Lung microvascular endothelial cell (primary cell): ENCODE data around the gene PIP5K1C. TPM values are rescaled to one million over a fixed set of nuclear protein-coding genes. Genes with fewer than 3 reads are reported as not detected.
"Not testable (repeated sequence)": the region's sequence is repeated elsewhere in the genome, so short reads cannot be mapped to it uniquely, and the experiment has no call there.

ENCODE experiments used
- DNase-seq, 2 donors: peaks; one replicate each; pipeline versions ENCODE4 v3.0.0 to v3.0.0-alpha.2; 2010; ENCODE audit warnings: low read depth in 2 of 2
- total RNA-seq: library from RNA; depleted of rRNA; stranded (reverse); fragments of >200 nt; gene quantifications from 2 replicates; pipeline ENCODE4 v1.2.1, GENCODE V29; 2014

The PIP5K1C gene
- total RNA-seq, 1 donor from 2014 or later: 28.0 TPM

DNA sequence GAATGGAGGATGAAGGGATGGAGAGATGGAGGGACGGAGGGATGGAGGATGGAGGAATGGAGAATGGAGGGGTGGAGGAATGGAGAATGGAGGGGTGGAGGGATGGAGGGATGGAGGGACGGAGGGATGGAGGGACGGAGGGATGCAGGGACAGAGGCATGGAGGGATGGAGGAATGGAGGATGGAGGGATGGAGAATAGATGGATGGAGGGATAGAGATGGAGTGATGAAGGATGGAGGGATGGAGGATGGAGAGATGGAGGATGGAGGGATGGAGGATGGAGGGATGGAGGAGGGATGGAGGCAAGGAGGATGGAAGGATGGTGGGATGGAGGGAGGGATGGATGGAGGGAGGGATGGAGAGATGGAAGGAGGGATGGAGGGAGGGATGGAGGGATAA, 22.1 kb downstream of the PIP5K1C start:
- DNase-seq: no peak

- no peak for DNase-seq
Observed at GRCh38 chr19:3674784-3675543, 25.3 kb downstream of the PIP5K1C start.

GRCh38 chr19:3673506-3674439, 26.5 kb downstream of the PIP5K1C start:
- no peak for DNase-seq

DNA sequence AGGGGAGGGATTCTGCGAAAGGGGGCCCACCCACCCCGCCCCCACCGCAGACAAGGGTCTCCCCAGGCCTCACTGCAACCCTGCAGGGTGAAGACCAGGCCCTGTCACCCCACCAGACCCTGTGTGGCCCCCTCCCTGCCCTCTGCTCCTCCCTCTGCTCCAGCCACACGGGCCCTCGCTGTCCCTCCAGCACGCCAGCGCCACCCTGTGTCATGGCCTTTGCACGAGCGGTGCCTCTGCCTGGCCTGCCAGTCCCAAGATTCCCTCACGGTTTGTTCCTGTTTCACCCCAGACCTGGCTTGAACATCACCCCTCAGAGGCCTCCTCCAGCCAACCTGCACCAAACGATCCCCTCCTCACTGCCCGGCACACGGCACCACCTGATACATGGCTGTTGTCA, 27.3 kb downstream of the PIP5K1C start:
- peak in 1 of 2 donors; percentile 27 for DNase-seq

GRCh38 chr19:3672575-3672948, 27.7 kb downstream of the PIP5K1C start:
- DNase-seq: no peak

- peak; percentile 66 to 80 for DNase-seq
Observed at GRCh38 chr19:3671680-3672574, 28.3 kb downstream of the PIP5K1C start.

GRCh38 chr19:3670796-3671679, 29.2 kb downstream of the PIP5K1C start:
- DNase-seq: peak; percentile 90 to 96

GRCh38 chr19:3669947-3670795, 30.1 kb downstream of the PIP5K1C start:
- DNase-seq: peak; percentile 56 to 93

GRCh38 chr19:3669082-3669946, 31.0 kb downstream of the PIP5K1C start:
- no peak for DNase-seq

DNA sequence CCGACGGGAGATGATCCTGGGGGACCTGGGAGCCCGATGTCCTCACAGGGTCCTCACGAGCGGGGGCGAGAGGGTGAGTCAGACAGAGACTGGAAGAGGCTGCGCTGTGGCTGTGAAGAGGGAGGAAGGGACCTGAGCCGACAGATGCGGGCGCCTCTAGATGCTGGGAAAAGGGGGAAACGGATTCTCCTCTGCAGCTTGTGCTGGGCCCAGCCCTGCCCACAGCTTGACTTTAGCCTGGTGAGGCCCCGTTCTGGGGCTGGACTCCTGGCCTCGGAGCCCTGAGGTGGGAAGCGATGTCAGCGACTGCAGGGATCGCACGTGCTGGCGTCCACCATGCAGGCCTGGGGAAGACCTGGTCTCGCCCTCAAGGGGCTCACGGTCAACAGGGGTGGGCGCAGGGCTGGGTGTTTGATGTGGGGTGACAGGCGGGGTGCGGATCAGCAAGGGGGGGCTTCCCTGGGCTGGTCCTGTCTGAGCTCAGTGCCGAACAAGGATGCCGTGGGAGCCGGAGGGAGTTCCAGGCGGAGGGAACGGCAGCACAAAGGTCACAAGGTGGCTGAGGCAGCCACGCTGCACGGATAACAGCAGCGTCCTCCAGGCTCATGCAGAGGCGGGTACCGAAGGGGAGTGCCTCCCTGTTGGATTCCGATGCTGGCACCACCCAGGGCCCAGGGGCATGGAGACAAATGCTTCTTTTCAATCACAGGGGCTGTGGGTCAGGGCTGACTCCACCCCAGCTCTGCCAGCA, 31.8 kb downstream of the PIP5K1C start:
- DNase-seq: no peak

- no peak for DNase-seq
Observed at GRCh38 chr19:3667766-3668165, 32.5 kb downstream of the PIP5K1C start.

GRCh38 chr19:3667037-3667638, 33.1 kb downstream of the PIP5K1C start:
- no peak for DNase-seq

DNA sequence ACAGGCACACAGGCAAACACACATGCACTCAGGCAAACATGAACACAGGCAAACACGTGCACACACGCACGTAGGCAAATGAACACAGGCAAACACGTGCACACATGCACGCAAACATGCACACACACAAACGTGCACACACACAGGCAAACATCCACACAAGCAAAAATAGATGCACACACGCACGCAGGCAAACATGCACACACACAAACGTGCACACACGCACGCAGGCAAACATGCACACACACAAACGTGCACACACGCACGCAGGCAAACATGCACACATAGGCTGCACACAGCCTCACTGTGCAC, 33.8 kb downstream of the PIP5K1C start:
- not testable (repeated sequence) for DNase-seq

GRCh38 chr19:3665681-3666544, 34.4 kb downstream of the PIP5K1C start:
- peak; percentile 42 to 64 for DNase-seq

- no peak for DNase-seq
Observed at GRCh38 chr19:3664879-3665642, 35.2 kb downstream of the PIP5K1C start.

- DNase-seq: no peak
Observed at GRCh38 chr19:3663838-3664237, 36.4 kb downstream of the PIP5K1C start.
